SH-SY5Y (cell line): Measurements from ENCODE around the gene CCDC39.

Experiments
- GATA2 ChIP-seq: IDR thresholded peaks from 2 replicates; pipeline ENCODE4 v1.6.1; 2011; ENCODE audit warnings: mild to moderate bottlenecking, low read depth, low read length
- GATA3 ChIP-seq: IDR thresholded peaks from 2 replicates; pipeline ENCODE4 v1.6.1; 2011; ENCODE audit warnings: low read depth, mild to moderate bottlenecking, low read length, moderate library complexity

CCDC39 gene

DNA sequence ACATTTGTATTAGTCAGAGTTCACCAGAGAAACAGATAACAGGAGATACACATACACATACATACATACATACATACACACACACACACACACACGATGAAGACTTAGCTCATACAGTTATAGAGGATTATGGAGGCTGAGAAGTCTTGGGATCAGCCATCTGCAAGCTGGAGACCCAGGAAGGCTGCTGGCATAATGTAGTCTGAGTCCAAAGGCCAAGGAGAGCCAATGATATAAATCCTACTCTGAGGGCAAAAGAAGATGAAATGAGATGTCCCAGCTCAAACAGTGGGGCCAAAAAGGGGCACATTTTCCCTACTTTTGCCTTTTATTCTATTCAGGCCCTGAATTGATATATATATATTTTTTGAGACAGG lies 83.7 kb downstream of the CCDC39 start:
- TF ChIP-seq GATA3: no peak
- no peak for TF ChIP-seq GATA2

DNA sequence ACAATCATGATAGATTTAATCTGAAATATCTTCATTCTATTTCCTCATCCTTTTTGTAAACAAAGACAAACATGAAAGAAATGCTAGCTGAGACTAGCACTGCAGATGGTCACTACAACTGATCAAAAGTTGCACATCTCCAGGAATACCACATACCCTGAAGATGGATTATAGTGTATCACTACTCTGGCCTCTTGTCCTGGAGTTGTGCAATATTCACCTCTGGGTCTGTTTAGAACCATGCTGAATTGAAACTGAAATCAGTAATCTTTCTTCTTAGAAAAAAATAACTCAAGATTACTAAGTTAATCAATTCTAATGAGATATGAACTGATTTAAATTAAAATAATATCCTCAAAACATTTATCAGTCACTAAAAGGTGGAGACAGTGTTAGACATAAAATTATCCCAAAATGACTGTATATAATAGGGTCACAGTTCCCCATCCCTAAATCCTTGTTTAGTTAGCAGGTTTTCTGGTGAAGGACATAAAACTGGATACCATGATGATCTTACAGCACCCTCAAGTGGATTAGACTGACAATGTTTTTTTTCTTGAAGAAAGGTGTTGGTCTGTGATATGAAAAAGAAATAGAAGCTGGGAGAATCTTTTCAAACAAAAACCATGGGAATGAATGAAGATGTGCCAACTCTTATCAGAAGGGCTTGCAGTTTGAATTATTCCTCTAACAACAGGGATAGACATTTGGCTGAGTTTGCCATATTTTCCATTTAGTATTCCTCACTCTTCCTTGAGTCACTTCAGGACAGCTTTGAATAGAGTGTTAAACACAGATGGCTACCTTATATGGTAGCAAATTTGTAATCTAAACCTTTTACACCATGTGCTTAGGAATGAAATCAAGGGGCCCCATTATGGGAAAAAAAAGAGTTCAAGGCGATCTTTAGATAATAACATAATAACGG lies 84.4 kb downstream of the CCDC39 start:
- TF ChIP-seq GATA3 (no peak), GATA2 (no peak)

DNA sequence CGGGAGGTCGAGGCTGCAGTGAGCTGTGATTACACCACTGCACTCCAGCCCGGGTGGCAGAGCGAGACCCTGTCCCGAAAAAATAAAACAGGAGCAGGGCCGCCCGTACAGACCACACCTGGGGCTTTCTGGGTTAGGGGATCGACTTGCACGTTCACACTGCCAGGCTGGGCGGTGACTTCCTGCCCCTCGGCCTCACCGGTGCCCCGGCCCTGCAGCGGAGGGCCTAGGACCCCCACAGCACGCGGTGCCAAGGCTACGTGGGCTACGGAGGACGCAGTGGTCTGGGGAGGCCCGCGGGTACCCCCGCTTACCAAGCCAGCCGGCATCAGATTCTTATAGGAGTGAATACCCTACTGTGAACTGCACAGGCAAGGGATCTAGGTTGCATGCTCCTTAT lies 88.9 kb downstream of the CCDC39 start:
- TF ChIP-seq GATA3 (no peak), GATA2 (no peak)

DNA sequence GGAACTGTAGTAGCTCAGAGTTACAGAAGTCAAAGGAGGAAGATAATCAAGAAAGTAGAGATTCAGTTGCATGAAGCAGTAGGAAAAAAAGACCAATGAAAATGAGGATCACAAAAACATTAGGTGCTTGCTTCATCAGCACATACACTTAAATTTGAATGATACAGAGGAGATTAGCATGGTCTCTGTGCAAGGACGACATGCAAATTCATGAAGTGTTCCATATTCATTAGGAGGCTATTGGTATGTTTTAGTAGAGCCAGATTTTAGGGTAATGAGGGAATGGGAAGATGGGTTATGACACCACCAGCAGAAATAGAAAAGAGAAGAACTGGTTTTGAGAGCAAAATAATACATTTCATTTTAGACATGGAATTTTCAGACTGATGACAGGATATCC lies 98.4 kb downstream of the CCDC39 start:
- TF ChIP-seq GATA2 (no peak), GATA3 (no peak)

DNA sequence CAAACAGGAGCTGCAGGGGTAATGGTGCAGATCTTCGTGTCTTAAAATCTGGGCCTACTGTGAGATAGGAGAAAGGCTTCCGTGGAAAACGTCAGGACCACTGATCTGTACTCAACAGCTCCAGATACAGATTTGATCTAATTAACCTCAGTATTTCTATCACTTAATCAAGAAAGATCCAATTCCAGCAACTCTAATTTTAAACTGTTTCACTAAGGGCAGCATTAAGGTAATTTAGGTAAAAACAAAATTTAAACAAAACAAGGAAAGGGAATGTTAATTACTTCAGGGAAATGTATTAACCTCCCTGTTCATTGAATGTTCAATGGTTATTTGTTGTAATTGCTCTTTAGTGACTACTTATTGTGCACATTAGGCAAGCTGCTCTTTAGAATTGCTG lies 103.7 kb downstream of the CCDC39 start:
- TF ChIP-seq GATA2 (no peak), GATA3 (0 out of 2 replicates have a peak, but pooled peaks have one; percentile 60)

DNA sequence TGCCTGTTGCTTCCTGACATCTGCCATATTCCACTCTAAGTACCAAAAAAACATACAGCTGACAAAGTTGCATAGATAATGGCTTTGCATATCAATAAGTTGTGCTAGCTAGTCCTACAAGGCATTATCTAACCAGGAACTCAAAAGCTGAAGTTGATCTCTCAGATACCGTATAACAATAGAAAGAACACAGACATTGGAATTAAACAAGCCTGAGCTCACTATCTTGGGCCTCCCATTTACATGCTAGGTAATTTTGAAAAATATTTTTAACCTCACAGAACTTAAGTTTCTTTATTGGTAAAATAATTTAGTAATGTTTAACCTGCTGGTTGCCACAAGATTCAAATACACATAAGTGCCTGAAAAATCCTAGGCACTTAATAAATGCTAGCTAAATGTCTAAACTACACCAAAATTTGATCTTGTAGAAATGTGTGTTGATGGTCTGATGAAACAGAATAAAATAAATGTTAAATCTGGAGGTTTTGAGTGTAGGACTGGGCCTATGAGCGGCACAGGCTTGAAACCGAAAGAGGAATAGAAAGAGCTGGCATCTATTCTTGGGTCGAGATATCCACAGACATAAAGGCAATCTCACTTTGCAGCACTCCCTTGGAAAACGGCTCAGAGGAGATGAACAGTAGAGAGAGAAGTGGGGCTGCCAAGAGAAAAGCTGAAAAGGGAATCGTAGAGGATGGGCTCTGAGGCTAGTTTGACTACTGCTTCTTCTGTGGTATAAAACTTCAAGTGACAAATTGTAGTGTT lies 107.3 kb downstream of the CCDC39 start:
- TF ChIP-seq GATA2 (no peak), GATA3 (no peak)

DNA sequence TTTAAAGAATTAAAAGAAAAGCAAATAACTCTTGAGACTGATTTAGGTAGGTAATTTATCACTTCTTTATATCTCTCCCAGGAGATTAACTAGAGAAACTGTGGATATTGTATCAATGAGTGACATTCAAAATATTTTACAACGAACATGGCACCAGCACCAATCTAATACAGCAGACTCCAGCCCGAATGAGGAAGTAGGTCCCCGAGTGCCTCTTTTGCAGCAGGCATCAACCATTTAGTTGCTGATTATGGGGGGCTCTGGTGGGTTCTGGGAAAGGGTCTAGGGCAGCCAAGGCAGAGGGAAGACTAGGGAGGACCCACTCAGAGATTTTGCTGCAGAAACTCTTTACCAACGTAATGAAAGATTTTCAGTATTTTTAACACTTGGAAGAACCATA lies 109.1 kb downstream of the CCDC39 start:
- TF ChIP-seq GATA2 (no peak), GATA3 (no peak)

DNA sequence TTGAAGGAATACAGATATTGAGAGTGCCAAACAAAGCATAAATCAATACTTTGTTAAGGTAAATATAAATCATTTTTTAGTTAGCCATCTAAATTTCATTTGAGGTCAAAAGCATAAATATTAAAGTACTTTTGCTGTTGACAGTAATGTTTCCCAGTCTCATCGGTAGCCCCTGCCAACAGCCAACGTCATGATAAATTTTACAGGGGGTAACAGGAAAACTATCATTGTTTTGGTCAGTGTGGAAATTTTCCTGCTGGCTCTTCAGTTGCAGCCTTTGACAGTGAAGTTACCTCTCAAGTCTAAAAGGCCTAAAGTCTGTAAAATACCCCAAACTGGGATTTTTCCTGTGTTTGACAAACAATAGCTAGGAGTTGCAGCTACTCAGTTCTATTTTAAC lies 114.6 kb downstream of the CCDC39 start:
- TF ChIP-seq GATA2 (no peak), GATA3 (no peak)
